ENCODE measurements around the gene FBH1. TPM values are rescaled to one million over a fixed set of nuclear protein-coding genes. Genes with fewer than 3 reads are reported as not detected.

Gene FBH1
- total and polyA plus RNA-seq, 4 donors: 19.9 to 58.4 (median 48.1) TPM

GRCh38 chr10:5888351-5888750 lies 1.7 kb upstream of the FBH1 start:
- Histone ChIP-seq H3K9ac (ENCODE audit: low read depth in 1 of 2, low read length in 2 of 2) (peak overlapping the region in 1 of 2 donors; percentile 41), H3K9me3 (ENCODE audit: control insufficient read depth in 4 of 4, low read length in 3 of 4) (no peaks in the 10 kb centered on the region), H3K27ac (ENCODE audit: low read depth in 1 of 2, low read length in 2 of 2) (no peak overlapping the region), H3K27me3 (ENCODE audit: control insufficient read depth in 4 of 4, insufficient read depth in 4 of 4, low read length in 3 of 4) (no peaks in the 10 kb centered on the region), H3K4me1 (ENCODE audit: control insufficient read depth in 4 of 4, insufficient read depth in 4 of 4, low read length in 3 of 4) (peaks cover 5 to 44% (median 25%) of the 10 kb centered on the region in 4 donors), H3K4me3 (ENCODE audit: low read depth in 1 of 3, low read length in 3 of 3) (peak overlapping the region; percentile 65 to 94 (median 75)), H3K36me3 (ENCODE audit: control insufficient read depth in 4 of 4, insufficient read depth in 3 of 4, low read depth in 1 of 4, low read length in 3 of 4) (peaks cover 0 to 12% (median 4%) of the 10 kb centered on the region in 4 donors)
- 32% methylated on average over 10 of the region's 10 CpGs for WGBS
- no peak for DNase-seq (ENCODE audit: low spot score)
- TF ChIP-seq JUND (IDR thresholded peaks at IDR 0.05): no peak
- no peak for TF ChIP-seq FOXA2 (IDR thresholded peaks at IDR 0.05)
- no peak for TF ChIP-seq SP1 (IDR thresholded peaks at IDR 0.05)
- no peak for TF ChIP-seq RAD21 (IDR thresholded peaks at IDR 0.05)
- TF ChIP-seq NR2F2 (IDR thresholded peaks at IDR 0.05): no peak
- no peak for TF ChIP-seq RXRA (IDR thresholded peaks at IDR 0.05)
- no peak for TF ChIP-seq MAX (IDR thresholded peaks at IDR 0.05)
- no peak for TF ChIP-seq ATF3 (IDR thresholded peaks at IDR 0.05)
- no peak for TF ChIP-seq YY1 (IDR thresholded peaks at IDR 0.05)
- no peak for TF ChIP-seq HNF4G (IDR thresholded peaks at IDR 0.05)
- no peak for TF ChIP-seq GABPA (IDR thresholded peaks at IDR 0.05 in 1 of 2, conservative IDR thresholded peaks at IDR 0.05 in 1 of 2)
- no peak for TF ChIP-seq FOXA1 (IDR thresholded peaks at IDR 0.05)
- no peak for TF ChIP-seq ZBTB33 (IDR thresholded peaks at IDR 0.05)
- no peak for TF ChIP-seq TAF1 (conservative IDR thresholded peaks at IDR 0.05)
- TF ChIP-seq CTCF (IDR thresholded peaks at IDR 0.05; ENCODE audit: low read depth, low read length, missing input control): no peak
- TF ChIP-seq EGR1 (IDR thresholded peaks at IDR 0.05; ENCODE audit: low read depth in 2 of 2): no peak
- no peak for TF ChIP-seq REST (IDR thresholded peaks at IDR 0.05)
